ENCODE data around the gene OSBP2.
A peak's percentile ranks its signal among the peaks of the same experiment; 100 is the strongest.

Gene OSBP2

DNA sequence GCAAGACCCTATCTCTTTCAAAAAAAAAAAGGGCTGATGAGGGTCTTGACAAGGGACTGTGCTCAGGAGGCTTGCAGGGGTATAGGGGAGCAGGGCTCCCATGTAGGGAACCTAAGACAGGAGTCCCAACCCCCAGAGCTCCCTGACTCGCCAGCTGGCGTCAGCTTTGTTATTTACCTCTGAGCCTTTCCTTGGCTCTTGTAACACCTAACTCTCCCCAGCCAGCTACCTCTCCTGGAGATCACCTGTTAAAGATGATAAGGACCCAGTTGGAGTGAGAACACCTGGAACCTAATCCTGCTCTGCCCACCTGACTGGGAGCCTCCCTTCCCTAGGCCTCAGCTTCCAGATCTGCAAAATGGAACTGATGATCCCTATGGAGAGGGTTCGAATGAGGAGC is 45.8 kb upstream of the OSBP2 start:
- 96% methylated on average over 3 of the region's 3 CpGs for WGBS

DNA sequence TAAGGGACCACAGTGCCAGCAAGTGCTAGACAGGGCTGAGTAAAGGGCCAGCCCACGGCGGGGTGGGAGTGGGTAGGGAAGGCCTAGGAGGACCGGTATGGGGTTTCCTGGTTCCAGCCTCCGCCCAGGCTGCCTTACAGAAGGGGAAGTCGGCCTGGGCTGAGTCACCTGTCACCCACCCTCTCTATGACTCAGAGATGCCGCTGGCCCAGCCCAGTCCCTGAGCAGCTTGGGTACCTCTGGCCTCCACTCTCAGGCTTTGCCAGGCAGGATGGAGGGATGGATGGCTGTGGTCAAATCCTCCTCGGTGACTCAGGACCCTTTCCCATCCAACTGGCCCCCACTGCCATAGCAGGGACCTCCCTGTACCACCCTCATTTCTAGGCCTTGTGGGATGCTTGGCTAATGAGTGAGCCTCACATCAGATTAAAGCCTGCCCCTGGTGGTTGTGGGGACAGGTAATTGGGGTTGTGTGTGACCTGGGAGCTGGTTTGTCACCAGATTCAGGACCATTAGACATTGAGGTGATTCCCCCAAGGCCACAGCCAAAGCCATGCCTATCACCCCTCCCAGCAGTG is 45.2 kb upstream of the OSBP2 start:
- 40% methylated on average over 1 of the region's 7 CpGs for WGBS
- no peaks in the 10 kb centered on the region for H3K27me3 ChIP-seq (ENCODE audit: control insufficient read depth in 1 of 2, insufficient read depth in 1 of 2, low read length in 2 of 2)
- H3K36me3 ChIP-seq (ENCODE audit: control insufficient read depth in 1 of 2, insufficient read depth in 2 of 2, low read depth in 1 of 2, low read length in 2 of 2): peaks cover 13 to 30% of the 10 kb centered on the region in 2 experiments
- peak; percentile 65 for DNase-seq
- no peak overlapping the region for H2BK5ac ChIP-seq (ENCODE audit: low read depth, low read length, poor library complexity, severe bottlenecking)
- peak overlapping the region; percentile 53 for H3K9ac ChIP-seq (ENCODE audit: low read length)
- no peak overlapping the region for H2BK12ac ChIP-seq (ENCODE audit: low read length in 2 of 2)
- H3K14ac ChIP-seq (ENCODE audit: low read length in 2 of 2): no peak overlapping the region
- no peak overlapping the region for H4K91ac ChIP-seq (ENCODE audit: low read length)
- no peak overlapping the region for H2BK120ac ChIP-seq (ENCODE audit: low read depth, low read length)
- H3K27ac ChIP-seq (ENCODE audit: low read length, poor library complexity, severe bottlenecking): no peak overlapping the region
- H3K4me3 ChIP-seq (ENCODE audit: insufficient read depth in 1 of 2, low read depth in 1 of 2, low read length in 2 of 2): no peak overlapping the region
- H3K4ac ChIP-seq (ENCODE audit: low read depth in 1 of 2, low read length in 2 of 2): no peak overlapping the region
- H3K4me1 ChIP-seq (ENCODE audit: control insufficient read depth, insufficient read depth, low read depth, low read length): peaks cover 13% of the 10 kb centered on the region
- peaks cover 15% of the 10 kb centered on the region for H3K79me1 ChIP-seq (replicated peaks; ENCODE audit: low read length, poor library complexity, severe bottlenecking)
- H3K9me3 ChIP-seq (ENCODE audit: control insufficient read depth, low read length): no peaks in the 10 kb centered on the region
- H3K23ac ChIP-seq (ENCODE audit: low read length in 2 of 2): no peak overlapping the region
- H4K8ac ChIP-seq (ENCODE audit: low read length): no peak overlapping the region
- H2BK15ac ChIP-seq (ENCODE audit: low read depth, poor library complexity, severe bottlenecking): no peak overlapping the region
- H2AFZ ChIP-seq (ENCODE audit: low read depth, low read length): no peak overlapping the region
- H2AK5ac ChIP-seq (ENCODE audit: low read length, severe bottlenecking): no peak overlapping the region
- no peak overlapping the region for H3K4me2 ChIP-seq (ENCODE audit: low read length, poor library complexity, severe bottlenecking)
- no peak overlapping the region for H3K18ac ChIP-seq (ENCODE audit: low read depth in 1 of 2, low read length in 2 of 2)

More for the DNA sequence above, 45.8 kb upstream of the OSBP2 start:
- Histone ChIP-seq H2BK5ac (ENCODE audit: low read depth, low read length, poor library complexity, severe bottlenecking) (no peak overlapping the region), H3K36me3 (ENCODE audit: control insufficient read depth in 1 of 2, insufficient read depth in 2 of 2, low read depth in 1 of 2, low read length in 2 of 2) (peaks cover 8 to 25% of the 10 kb centered on the region in 2 experiments), H3K9me3 (ENCODE audit: control insufficient read depth, low read length) (no peaks in the 10 kb centered on the region), H3K9ac (ENCODE audit: low read length) (peak overlapping the region; percentile 53), H3K23ac (ENCODE audit: low read length in 2 of 2) (no peak overlapping the region), H3K18ac (ENCODE audit: low read depth in 1 of 2, low read length in 2 of 2) (no peak overlapping the region), H2AFZ (ENCODE audit: low read depth, low read length) (no peak overlapping the region), H2BK15ac (ENCODE audit: low read depth, poor library complexity, severe bottlenecking) (no peak overlapping the region), H3K27ac (ENCODE audit: low read length, poor library complexity, severe bottlenecking) (no peak overlapping the region), H3K4me3 (ENCODE audit: insufficient read depth in 1 of 2, low read depth in 1 of 2, low read length in 2 of 2) (no peak overlapping the region), H3K4me2 (ENCODE audit: low read length, poor library complexity, severe bottlenecking) (no peak overlapping the region), H4K8ac (ENCODE audit: low read length) (no peak overlapping the region), H3K14ac (ENCODE audit: low read length in 2 of 2) (no peak overlapping the region), H2BK120ac (ENCODE audit: low read depth, low read length) (no peak overlapping the region), H3K79me1 (replicated peaks; ENCODE audit: low read length, poor library complexity, severe bottlenecking) (peaks cover 15% of the 10 kb centered on the region), H4K91ac (ENCODE audit: low read length) (no peak overlapping the region), H3K4ac (ENCODE audit: low read depth in 1 of 2, low read length in 2 of 2) (no peak overlapping the region), H2AK5ac (ENCODE audit: low read length, severe bottlenecking) (no peak overlapping the region), H3K27me3 (ENCODE audit: control insufficient read depth in 1 of 2, insufficient read depth in 1 of 2, low read length in 2 of 2) (no peaks in the 10 kb centered on the region), H2BK12ac (ENCODE audit: low read length in 2 of 2) (no peak overlapping the region), H3K4me1 (ENCODE audit: control insufficient read depth, insufficient read depth, low read depth, low read length) (peaks cover 13% of the 10 kb centered on the region)
- no peak for DNase-seq

DNA sequence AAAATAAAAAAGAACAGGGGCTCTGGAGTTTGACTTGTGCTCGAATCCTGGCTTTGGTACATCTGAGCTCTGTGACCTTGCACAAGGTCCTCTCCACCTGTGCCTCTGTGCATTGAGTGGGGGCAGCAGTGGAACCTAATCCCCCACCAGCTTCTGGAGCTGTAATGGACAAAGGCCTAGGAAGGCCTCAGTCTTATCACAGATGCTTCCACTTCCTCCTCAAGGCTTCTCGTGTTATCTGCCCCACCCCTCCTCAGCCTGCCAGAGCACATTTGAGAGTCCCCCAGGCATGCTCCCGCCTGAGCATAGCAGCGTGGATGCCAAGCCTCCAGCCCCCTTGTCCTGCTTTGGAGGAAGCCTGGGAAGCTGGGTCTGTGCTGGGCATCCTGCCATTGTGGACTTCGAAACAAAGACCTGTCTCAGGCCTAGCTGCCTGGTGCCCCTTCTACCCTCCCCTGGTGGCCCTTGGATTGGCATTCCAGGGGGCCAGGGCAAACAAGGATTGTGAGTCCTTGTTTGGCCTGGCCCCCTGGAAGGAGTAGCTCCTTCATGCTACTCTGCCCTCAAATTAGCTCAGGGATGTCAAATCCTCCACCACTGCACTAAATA is 44.1 kb upstream of the OSBP2 start:
- Histone ChIP-seq H3K36me3 (ENCODE audit: control insufficient read depth in 1 of 2, insufficient read depth in 2 of 2, low read depth in 1 of 2, low read length in 2 of 2) (peaks cover 14 to 37% of the 10 kb centered on the region in 2 experiments), H3K23ac (ENCODE audit: low read length in 2 of 2) (no peak overlapping the region), H3K4ac (ENCODE audit: low read depth in 1 of 2, low read length in 2 of 2) (no peak overlapping the region), H2BK12ac (ENCODE audit: low read length in 2 of 2) (no peak overlapping the region), H2AFZ (ENCODE audit: low read depth, low read length) (no peak overlapping the region), H4K8ac (ENCODE audit: low read length) (peak overlapping the region; percentile 69), H2BK120ac (ENCODE audit: low read depth, low read length) (no peak overlapping the region), H2AK5ac (ENCODE audit: low read length, severe bottlenecking) (no peak overlapping the region), H3K9ac (ENCODE audit: low read length) (no peak overlapping the region), H2BK15ac (ENCODE audit: low read depth, poor library complexity, severe bottlenecking) (no peak overlapping the region), H3K4me3 (ENCODE audit: insufficient read depth in 1 of 2, low read depth in 1 of 2, low read length in 2 of 2) (no peak overlapping the region), H3K27ac (ENCODE audit: low read length, poor library complexity, severe bottlenecking) (no peak overlapping the region), H3K79me1 (replicated peaks; ENCODE audit: low read length, poor library complexity, severe bottlenecking) (peaks cover 16% of the 10 kb centered on the region), H3K14ac (ENCODE audit: low read length in 2 of 2) (no peak overlapping the region), H3K4me1 (ENCODE audit: control insufficient read depth, insufficient read depth, low read depth, low read length) (peaks cover 13% of the 10 kb centered on the region), H3K4me2 (ENCODE audit: low read length, poor library complexity, severe bottlenecking) (no peak overlapping the region), H3K9me3 (ENCODE audit: control insufficient read depth, low read length) (no peaks in the 10 kb centered on the region), H4K91ac (ENCODE audit: low read length) (peak overlapping the region; percentile 54), H3K27me3 (ENCODE audit: control insufficient read depth in 1 of 2, insufficient read depth in 1 of 2, low read length in 2 of 2) (no peaks in the 10 kb centered on the region), H2BK5ac (ENCODE audit: low read depth, low read length, poor library complexity, severe bottlenecking) (no peak overlapping the region), H3K18ac (ENCODE audit: low read depth in 1 of 2, low read length in 2 of 2) (no peak overlapping the region)
- 79% methylated on average over 5 of the region's 5 CpGs for WGBS
- DNase-seq: no peak

DNA sequence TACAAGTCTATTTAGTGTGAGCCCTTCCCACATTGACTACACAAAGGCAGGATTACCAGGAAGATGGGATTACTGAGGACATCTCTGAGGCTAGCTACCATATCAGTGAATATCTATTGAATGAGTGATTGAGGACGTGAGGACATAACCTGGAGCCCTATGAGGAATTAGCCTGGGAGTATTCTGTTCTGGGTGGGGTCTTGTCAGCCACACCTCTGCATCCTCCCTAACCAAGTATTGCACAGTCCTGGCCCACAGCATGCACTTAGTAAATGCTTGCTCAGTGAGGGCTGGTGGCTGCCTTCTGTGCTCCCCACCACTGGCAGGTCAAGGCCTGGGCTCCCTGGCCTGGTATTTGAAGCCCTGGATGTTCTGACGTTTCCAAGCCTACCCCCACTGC is 41.8 kb upstream of the OSBP2 start:
- Histone ChIP-seq H3K9me3 (ENCODE audit: control insufficient read depth, low read length) (no peaks in the 10 kb centered on the region), H3K27ac (ENCODE audit: low read length, poor library complexity, severe bottlenecking) (no peak overlapping the region), H2BK15ac (ENCODE audit: low read depth, poor library complexity, severe bottlenecking) (no peak overlapping the region), H3K4me3 (ENCODE audit: insufficient read depth in 1 of 2, low read depth in 1 of 2, low read length in 2 of 2) (no peak overlapping the region), H3K27me3 (ENCODE audit: control insufficient read depth in 1 of 2, insufficient read depth in 1 of 2, low read length in 2 of 2) (no peaks in the 10 kb centered on the region), H3K9ac (ENCODE audit: low read length) (no peak overlapping the region), H2AFZ (ENCODE audit: low read depth, low read length) (no peak overlapping the region), H3K4me2 (ENCODE audit: low read length, poor library complexity, severe bottlenecking) (no peak overlapping the region), H4K91ac (ENCODE audit: low read length) (no peak overlapping the region), H4K8ac (ENCODE audit: low read length) (no peak overlapping the region), H3K18ac (ENCODE audit: low read depth in 1 of 2, low read length in 2 of 2) (no peak overlapping the region), H2BK12ac (ENCODE audit: low read length in 2 of 2) (no peak overlapping the region), H3K4me1 (ENCODE audit: control insufficient read depth, insufficient read depth, low read depth, low read length) (peaks cover 6% of the 10 kb centered on the region), H3K4ac (ENCODE audit: low read depth in 1 of 2, low read length in 2 of 2) (no peak overlapping the region), H3K23ac (ENCODE audit: low read length in 2 of 2) (no peak overlapping the region), H3K14ac (ENCODE audit: low read length in 2 of 2) (peak overlapping the region in 1 of 2 experiments; percentile 79), H3K79me1 (replicated peaks; ENCODE audit: low read length, poor library complexity, severe bottlenecking) (peaks cover 7% of the 10 kb centered on the region), H2AK5ac (ENCODE audit: low read length, severe bottlenecking) (no peak overlapping the region), H2BK120ac (ENCODE audit: low read depth, low read length) (no peak overlapping the region), H3K36me3 (ENCODE audit: control insufficient read depth in 1 of 2, insufficient read depth in 2 of 2, low read depth in 1 of 2, low read length in 2 of 2) (peaks cover 9 to 24% of the 10 kb centered on the region in 2 experiments), H2BK5ac (ENCODE audit: low read depth, low read length, poor library complexity, severe bottlenecking) (no peak overlapping the region)
- no peak for DNase-seq
- 83% methylated on average over 2 of the region's 2 CpGs for WGBS
